GM21723 (cell line): ENCODE data around the gene ATP11A.

ENCODE experiments used
- ATAC-seq: cut with Tn5 transposase; IDR thresholded peaks from one replicate; pipeline ENCODE4 v1.9.1; 2021; ENCODE audit warnings: mild to moderate bottlenecking, moderate library complexity; ENCODE audit not compliant: unreplicated experiment

Gene ATP11A

GRCh38 chr13:112740502-112741131, 50.8 kb downstream of the ATP11A start:
- ATAC-seq, result no peak

GRCh38 chr13:112741185-112741755, 51.4 kb downstream of the ATP11A start:
- no peak for ATAC-seq

- ATAC-seq, result no peak
Observed at GRCh38 chr13:112741835-112742570, 52.2 kb downstream of the ATP11A start.

- no peak for ATAC-seq
Observed at GRCh38 chr13:112742583-112742982, 52.7 kb downstream of the ATP11A start.

GRCh38 chr13:112743451-112744167, 53.8 kb downstream of the ATP11A start:
- ATAC-seq, result no peak

GRCh38 chr13:112744168-112745021, 54.6 kb downstream of the ATP11A start:
- no peak for ATAC-seq

- no peak for ATAC-seq
Observed at GRCh38 chr13:112746044-112746443, 56.2 kb downstream of the ATP11A start.

GRCh38 chr13:112747256-112747655, 57.4 kb downstream of the ATP11A start:
- no peak for ATAC-seq

- no peak for ATAC-seq
Observed at GRCh38 chr13:112748947-112749735, 59.3 kb downstream of the ATP11A start.

- ATAC-seq, result no peak
Observed at GRCh38 chr13:112750570-112750969, 60.7 kb downstream of the ATP11A start.

- no peak for ATAC-seq
Observed at GRCh38 chr13:112751617-112752016, 61.8 kb downstream of the ATP11A start.

- ATAC-seq, result no peak
Observed at GRCh38 chr13:112752211-112752610, 62.4 kb downstream of the ATP11A start.

GRCh38 chr13:112752711-112753541, 63.1 kb downstream of the ATP11A start:
- no peak for ATAC-seq

- no peak for ATAC-seq
Observed at GRCh38 chr13:112753833-112754232, 64.0 kb downstream of the ATP11A start.

- ATAC-seq, result no peak
Observed at GRCh38 chr13:112754281-112755025, 64.6 kb downstream of the ATP11A start.

- ATAC-seq, result no peak
Observed at GRCh38 chr13:112755331-112755730, 65.5 kb downstream of the ATP11A start.

GRCh38 chr13:112756081-112756480, 66.2 kb downstream of the ATP11A start:
- ATAC-seq, result no peak

GRCh38 chr13:112756511-112756966, 66.7 kb downstream of the ATP11A start:
- no peak for ATAC-seq
